Uterus (tissue), 4 donors: ENCODE measurements around the gene CCZ1B. TPM values are rescaled to one million over a fixed set of nuclear protein-coding genes. Genes with fewer than 3 reads are reported as not detected.
"Not testable (repeated sequence)": the region's sequence is repeated elsewhere in the genome, so short reads cannot be mapped to it uniquely, and the experiment has no call there.

ENCODE experiments used
- DNase-seq, 2 donors: peaks; one replicate each; pipeline ENCODE4 v3.0.0-alpha.2; 2019 to 2020
- H3K27ac ChIP-seq, 2 donors: fragments of 200-600 bp; sonication (generic); 1 replicate in 1 of 2; 2 replicates in 1 of 2; pipeline ENCODE4 v1.5.1; 2016 to 2018
- H3K27me3 ChIP-seq, 2 donors: fragments of 200-600 bp; sonication (generic); one replicate each; pipeline ENCODE4 v1.5.1; 2018 to 2019; ENCODE audit warnings: control low read depth in 1 of 2
- H3K36me3 ChIP-seq, 2 donors: fragments of 200-600 bp; sonication (generic); one replicate each; pipeline ENCODE4 v1.5.1; 2019; ENCODE audit warnings: control low read depth in 1 of 2
- H3K4me1 ChIP-seq, 2 donors: fragments of 200-600 bp; sonication (generic); one replicate each; pipeline ENCODE4 v1.5.1; 2018 to 2019; ENCODE audit warnings: control low read depth in 1 of 2
- H3K4me3 ChIP-seq, 2 donors: fragments of 200-600 bp; sonication (generic); 1 replicate in 1 of 2; 2 replicates in 1 of 2; pipeline ENCODE4 v1.5.1; 2018 to 2019; ENCODE audit warnings: mild to moderate bottlenecking in 1 of 2
- H3K9me3 ChIP-seq, 2 donors: fragments of 200-600 bp; sonication (generic); one replicate each; pipeline ENCODE4 v1.5.1; 2019; ENCODE audit warnings: control low read depth in 1 of 2
- POLR2A ChIP-seq, 2 donors: fragments of 450-650 bp; IDR thresholded peaks; one replicate each; pipeline ENCODE4 v1.6.1; 2016; ENCODE audit warnings: antibody characterized with exemption in 2 of 2, mild to moderate bottlenecking in 1 of 2, moderate library complexity in 1 of 2
- intact Hi-C: fragments of 100-400 bp; cut with DNase I; formaldehyde crosslinking; loops from one replicate; pipeline ENCODE4 v1.15.1; 2023; ENCODE audit warnings: low total_unique reads
- total RNA-seq, 4 donors: library from RNA; depleted of rRNA in 3 of 4; stranded (reverse); fragments of >200 nt in 3 of 4; gene quantifications; one replicate each; pipeline versions ENCODE4 v1.1.0 to v1.2.4, GENCODE V29; 2014 to 2023
- TF ChIP-seq, protein P1 (sequence below), 4 experiments: fragments of 200-600 bp in 2 of 4; fragments of 450-650 bp in 2 of 4; sonication (generic) in 2 of 4; IDR thresholded peaks; one replicate each; pipeline ENCODE4 v1.5.1; 2016 to 2019; ENCODE audit warnings: antibody characterized with exemption in 4 of 4, mild to moderate bottlenecking in 2 of 4, moderate library complexity in 1 of 4
- donor health status: DM: yes; HTN: yes; CAD: no.

The CCZ1B gene
- total RNA-seq, 4 donors from 2014 or later: 63.5 to 118 (median 89.7) TPM

DNA sequence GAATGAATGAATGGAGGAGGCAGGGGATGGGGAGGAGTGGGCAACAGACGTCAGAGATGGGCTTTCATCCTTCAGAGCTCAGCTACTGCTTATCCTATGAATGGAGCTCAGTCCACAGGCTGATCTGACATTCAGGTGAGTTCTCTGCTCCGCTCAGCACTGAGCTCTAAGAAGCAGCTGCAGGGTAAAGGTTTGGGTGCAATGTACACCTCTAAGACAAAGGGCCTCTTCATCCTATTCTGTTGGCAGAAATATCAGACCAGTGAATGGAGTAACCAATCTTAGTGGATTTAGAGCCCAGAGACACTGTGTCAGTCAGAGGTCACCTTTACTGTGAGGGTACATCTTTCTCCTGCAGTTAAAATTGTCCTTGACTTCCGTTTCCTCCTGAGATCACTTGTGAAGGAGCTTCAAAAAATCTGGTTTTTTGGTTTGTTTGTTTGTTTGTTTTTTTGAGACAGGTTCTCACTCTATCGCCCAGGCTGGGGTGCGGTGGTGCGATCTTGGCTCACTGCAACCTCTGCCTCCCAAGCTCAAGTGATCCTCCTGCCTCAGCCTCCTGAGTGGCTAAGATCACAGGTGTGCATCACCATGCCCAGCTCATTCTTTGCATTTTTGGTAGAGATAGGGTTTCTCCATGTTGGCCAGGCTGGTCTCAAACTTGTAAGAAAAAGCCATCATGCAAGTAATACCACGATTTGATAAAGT, 5.1 kb upstream of the CCZ1B start:
- intact Hi-C loops: no loop called here
- TF ChIP-seq, protein P1, sequence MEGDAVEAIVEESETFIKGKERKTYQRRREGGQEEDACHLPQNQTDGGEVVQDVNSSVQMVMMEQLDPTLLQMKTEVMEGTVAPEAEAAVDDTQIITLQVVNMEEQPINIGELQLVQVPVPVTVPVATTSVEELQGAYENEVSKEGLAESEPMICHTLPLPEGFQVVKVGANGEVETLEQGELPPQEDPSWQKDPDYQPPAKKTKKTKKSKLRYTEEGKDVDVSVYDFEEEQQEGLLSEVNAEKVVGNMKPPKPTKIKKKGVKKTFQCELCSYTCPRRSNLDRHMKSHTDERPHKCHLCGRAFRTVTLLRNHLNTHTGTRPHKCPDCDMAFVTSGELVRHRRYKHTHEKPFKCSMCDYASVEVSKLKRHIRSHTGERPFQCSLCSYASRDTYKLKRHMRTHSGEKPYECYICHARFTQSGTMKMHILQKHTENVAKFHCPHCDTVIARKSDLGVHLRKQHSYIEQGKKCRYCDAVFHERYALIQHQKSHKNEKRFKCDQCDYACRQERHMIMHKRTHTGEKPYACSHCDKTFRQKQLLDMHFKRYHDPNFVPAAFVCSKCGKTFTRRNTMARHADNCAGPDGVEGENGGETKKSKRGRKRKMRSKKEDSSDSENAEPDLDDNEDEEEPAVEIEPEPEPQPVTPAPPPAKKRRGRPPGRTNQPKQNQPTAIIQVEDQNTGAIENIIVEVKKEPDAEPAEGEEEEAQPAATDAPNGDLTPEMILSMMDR (IDR thresholded peaks at IDR 0.05): no peak
- no peak for TF ChIP-seq POLR2A (IDR thresholded peaks at IDR 0.05)
- no peak for DNase-seq
- Histone ChIP-seq H3K4me3 (no peak overlapping the region), H3K9me3 (no peaks in the 10 kb centered on the region), H3K27me3 (no peaks in the 10 kb centered on the region), H3K36me3 (no peaks in the 10 kb centered on the region), H3K27ac (no peak overlapping the region), H3K4me1 (no peaks in the 10 kb centered on the region)

DNA sequence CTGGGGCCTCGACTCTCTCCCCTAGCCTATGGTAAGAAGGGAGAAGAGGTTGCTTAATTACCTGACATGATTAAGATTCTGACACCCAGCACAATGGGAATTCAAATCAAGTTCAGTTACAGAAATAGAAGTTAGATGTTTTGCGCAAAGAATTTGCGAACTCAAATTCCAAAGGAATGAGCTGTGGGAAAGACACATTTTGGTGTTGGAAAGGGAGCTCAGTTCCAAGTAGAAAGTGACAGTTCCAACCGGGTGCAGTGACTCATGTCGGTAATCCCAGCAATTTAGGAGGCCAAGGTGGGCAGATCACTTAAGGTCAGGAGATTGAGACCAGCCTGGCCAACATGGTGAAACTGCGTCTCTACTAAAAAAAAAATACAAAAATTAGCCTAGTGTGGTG, 4.0 kb upstream of the CCZ1B start:
- H3K27me3 ChIP-seq, H3K36me3 ChIP-seq, H3K9me3 ChIP-seq, H3K4me1 ChIP-seq, H3K4me3 ChIP-seq, intact Hi-C loops, DNase-seq, H3K27ac ChIP-seq: not testable (repeated sequence)

DNA sequence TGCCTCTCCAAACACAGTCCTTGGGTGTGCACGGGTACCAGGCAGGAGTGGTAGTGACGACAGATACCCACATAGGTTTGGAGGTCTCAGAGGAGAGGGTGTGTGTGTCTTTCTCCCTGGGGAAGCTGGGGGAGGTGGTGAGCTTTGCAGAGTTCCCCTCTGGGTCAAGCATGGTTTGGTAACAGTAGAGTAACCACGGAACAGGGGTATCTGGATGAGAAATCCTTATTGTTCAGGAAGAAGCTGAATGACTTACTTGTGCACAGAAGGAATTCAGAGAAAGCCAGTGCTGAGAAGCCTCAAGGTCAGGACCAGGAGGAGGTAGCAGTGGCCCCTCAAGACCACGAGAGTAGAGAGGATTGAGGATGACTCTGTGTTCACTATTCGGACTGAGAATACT, 3.5 kb upstream of the CCZ1B start:
- DNase-seq, H3K27ac ChIP-seq, intact Hi-C loops, H3K4me3 ChIP-seq, H3K9me3 ChIP-seq, H3K36me3 ChIP-seq, H3K27me3 ChIP-seq, H3K4me1 ChIP-seq: not testable (repeated sequence)

DNA sequence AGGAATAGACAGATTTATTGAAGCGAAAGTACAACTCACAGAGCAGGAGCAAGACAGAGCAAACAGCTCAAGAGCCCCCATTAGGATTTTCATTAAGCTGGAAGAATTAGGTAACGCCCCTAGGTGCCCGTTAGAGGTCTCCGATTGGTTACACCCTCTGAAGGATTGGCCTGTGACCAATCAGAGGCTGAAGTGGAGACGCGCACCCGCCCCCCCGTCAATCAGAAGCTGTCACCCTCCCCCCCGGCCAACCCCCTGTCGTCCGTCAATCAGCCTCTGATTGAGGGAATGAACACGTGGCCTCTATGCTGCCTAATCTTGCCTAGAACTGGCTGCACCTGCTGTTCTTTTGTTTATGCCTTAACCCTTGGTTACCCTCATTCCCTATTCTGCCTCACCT, 1.1 kb upstream of the CCZ1B start:
- H3K4me3 ChIP-seq, H3K27ac ChIP-seq, H3K27me3 ChIP-seq, H3K9me3 ChIP-seq, DNase-seq, H3K4me1 ChIP-seq, intact Hi-C loops, H3K36me3 ChIP-seq: not testable (repeated sequence)

DNA sequence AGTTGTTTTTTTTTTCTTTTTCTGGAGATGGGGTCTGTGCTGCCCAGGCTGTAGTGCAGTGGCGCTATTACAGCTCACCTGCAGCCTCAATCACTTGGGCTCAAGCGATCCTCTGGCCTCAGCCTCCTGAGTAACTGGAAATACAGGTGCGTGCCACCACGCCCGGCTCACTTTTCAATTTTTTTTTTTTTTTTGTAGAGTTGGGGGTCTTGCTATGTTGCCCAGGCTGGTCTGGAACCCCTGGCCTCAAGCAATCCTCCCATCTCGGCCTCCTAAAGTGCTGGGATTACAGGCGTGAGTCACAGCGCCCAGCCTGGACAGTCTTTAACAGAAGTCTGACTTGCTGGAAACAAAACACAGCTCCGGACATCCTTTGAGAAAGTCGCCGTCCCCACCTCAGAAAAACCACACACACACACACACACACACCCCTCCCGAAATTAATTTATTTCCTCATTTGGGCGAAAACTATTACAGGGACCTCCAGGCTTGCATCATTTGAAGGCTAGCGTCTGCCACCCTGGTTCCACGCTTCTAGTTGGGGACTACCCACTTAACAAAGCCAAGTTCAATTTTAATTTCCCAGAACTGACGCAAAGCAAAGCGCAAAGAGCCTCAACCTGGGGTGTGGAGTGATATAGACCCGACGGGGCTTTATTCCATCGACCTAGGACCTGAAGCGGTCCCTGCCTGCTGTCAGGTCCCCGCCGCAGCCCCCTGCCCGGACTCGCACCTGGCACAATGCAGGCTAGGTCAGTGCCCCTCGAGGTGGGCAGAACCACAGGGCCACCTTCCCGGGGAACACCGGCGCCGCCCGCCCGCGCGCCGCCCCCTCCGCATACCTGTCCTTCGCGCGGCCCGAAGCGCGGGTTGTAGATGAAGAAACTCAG, 594 bp downstream of the CCZ1B start:
- H3K36me3 ChIP-seq, intact Hi-C loops, H3K4me1 ChIP-seq, DNase-seq, H3K27ac ChIP-seq, H3K27me3 ChIP-seq, H3K4me3 ChIP-seq, H3K9me3 ChIP-seq: not testable (repeated sequence)

DNA sequence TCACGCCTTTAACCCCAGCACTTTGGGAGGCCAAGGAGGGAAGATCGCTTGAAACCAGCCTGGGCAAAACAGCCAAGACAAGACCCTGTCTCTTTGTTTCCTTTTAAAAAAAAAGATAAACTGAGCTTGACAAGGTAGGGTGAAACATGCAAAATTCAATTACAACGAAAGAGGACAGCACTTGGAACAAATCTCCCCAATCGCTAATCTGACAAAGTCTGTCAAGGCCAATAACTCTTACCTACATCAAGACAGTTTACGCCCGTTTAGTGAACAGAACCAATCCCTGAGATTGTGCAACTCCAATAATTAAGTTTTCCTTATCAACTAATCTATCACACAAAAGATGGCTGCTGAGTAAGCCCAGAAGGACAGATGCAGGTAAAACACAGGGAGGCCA, 4.5 kb downstream of the CCZ1B start:
- DNase-seq, H3K27ac ChIP-seq, intact Hi-C loops, H3K27me3 ChIP-seq, H3K4me3 ChIP-seq, H3K9me3 ChIP-seq, H3K4me1 ChIP-seq, H3K36me3 ChIP-seq: not testable (repeated sequence)

DNA sequence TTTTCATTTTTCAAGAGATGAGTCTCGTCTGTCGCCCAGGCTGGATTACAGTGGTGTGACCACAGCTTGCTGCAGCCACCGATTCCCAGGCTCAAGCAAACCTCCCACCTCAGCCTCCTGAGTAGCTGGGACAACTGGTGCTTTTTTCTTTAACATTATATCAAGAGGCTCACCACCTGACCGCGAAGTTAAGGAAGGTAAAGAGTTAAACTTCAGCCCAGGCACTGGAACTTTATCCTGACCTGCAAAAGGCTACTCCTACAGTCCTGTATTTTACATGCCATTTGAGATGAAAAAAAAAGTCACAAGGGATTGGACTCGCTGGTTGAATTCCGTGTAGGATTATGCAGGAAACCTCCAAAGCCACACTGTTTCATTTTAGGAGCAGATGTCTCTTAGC, 10.6 kb downstream of the CCZ1B start:
- H3K27me3 ChIP-seq, H3K27ac ChIP-seq, intact Hi-C loops, H3K4me1 ChIP-seq, H3K9me3 ChIP-seq, H3K4me3 ChIP-seq, DNase-seq, H3K36me3 ChIP-seq: not testable (repeated sequence)

DNA sequence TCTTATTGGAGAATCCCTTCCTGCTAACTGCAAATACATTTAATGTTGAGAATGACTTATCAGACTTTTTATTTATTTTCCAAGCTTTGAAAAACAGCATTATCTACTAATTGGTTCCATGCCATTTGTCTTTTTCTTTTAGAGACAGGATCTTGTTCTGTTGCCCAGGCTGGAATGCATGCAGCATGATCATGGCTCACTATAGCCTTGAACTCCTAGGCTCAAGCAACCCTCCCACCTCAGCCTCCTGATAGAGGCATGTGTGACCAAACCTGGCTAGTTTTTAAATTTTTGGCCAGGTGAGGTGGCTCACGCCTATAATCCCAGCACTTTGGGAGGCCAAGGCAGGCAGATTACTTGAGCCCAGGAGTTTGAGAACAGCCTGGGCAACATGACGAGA, 13.1 kb downstream of the CCZ1B start:
- H3K27me3 ChIP-seq, H3K4me3 ChIP-seq, H3K27ac ChIP-seq, DNase-seq, intact Hi-C loops, H3K9me3 ChIP-seq, H3K36me3 ChIP-seq, H3K4me1 ChIP-seq: not testable (repeated sequence)

DNA sequence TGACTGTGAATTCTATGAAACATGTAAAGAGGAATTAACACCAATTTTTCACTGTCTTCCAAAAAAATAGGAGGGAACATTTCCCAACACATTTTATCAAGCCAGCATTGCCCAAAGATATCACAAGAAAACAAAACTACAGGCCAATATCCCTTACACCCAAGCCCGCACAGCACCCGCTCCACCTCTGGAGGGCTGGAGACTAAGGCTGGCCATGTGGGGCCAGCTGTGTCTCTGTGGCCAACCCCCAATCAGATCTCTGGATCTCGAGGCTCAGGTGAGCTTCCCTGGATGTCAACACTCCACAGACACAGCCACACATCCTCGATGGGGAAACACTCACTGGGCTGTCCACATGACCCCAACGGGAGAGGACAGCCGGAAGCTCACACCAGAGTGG, 18.1 kb downstream of the CCZ1B start:
- H3K9me3 ChIP-seq, H3K27ac ChIP-seq, H3K36me3 ChIP-seq, H3K4me3 ChIP-seq, DNase-seq, H3K27me3 ChIP-seq, H3K4me1 ChIP-seq, intact Hi-C loops: not testable (repeated sequence)

DNA sequence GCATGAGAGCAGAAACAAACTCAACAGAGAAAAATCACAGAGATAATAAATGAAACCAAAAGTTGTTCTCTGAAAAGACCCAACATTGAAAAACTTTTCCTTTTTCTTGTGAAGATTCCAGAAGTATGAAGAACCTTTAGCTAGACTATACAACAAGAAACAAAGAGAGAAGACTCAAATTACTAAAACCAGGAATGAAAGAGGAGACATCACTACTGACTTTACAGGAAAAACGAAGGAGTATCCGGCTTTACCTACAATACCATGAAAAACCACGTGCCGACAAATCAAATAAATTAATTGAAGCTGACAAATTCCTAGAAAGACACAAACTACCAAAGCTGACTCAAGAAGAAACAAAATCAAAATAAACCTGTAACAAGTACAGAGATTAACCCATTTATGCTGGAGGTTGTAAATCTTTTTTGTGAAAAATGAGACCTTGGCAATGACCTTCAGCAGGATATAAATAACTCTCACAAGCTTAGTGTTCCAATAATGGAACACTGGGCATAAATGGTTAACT, 18.6 kb downstream of the CCZ1B start:
- DNase-seq, H3K4me1 ChIP-seq, intact Hi-C loops, H3K27ac ChIP-seq, H3K9me3 ChIP-seq, H3K4me3 ChIP-seq, H3K36me3 ChIP-seq, H3K27me3 ChIP-seq: not testable (repeated sequence)

DNA sequence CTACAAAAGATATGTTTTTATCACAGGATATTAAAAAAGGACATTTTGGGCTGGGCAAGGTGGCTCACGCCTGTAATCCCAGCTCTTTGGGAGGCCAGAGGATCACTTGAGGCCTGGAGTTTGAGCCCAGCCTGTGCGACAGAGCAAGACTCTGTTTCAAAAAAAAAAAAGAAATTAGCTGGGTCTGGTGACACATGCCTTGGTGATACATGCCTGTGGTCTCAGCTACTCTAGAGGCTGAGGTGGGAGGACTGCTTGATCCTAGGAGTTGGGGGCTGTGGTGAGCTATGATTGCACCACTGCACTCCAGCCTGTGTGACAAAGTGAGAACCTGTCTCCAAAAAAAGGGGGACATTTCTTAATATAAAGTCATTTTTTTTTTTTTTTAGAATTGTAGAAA, 25.7 kb downstream of the CCZ1B start:
- DNase-seq, H3K27ac ChIP-seq, H3K4me1 ChIP-seq, H3K36me3 ChIP-seq, H3K4me3 ChIP-seq, H3K27me3 ChIP-seq, H3K9me3 ChIP-seq, intact Hi-C loops: not testable (repeated sequence)

DNA sequence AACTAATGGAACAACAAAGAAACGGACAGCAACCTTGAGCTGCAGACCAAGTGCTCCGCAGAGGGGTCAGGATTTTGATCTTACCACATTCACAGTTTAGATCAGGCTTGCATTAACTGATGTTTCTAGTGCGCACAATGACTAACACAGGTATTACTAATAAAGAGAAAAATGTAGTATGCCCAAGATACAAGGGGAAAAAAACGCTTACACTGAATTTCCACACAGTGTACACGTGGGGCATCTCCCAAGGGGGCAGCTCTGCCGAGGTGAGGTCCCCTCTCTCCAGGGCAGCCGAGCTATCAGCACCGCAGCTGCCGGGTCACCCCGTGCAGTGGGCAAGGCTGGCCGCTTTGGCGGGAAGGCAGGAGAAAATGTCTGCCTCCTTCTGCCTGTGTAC, 26.2 kb downstream of the CCZ1B start:
- intact Hi-C loops: not testable (repeated sequence)

More for the DNA sequence above, 26.2 kb downstream of the CCZ1B start:
- not testable (repeated sequence) for H3K27ac ChIP-seq, H3K4me1 ChIP-seq, H3K9me3 ChIP-seq, H3K36me3 ChIP-seq, DNase-seq, H3K4me3 ChIP-seq, H3K27me3 ChIP-seq
